Heart left ventricle (tissue), 16 donors: ENCODE results near the gene SH3BP4. TPM values are rescaled to one million over a fixed set of nuclear protein-coding genes. Genes with fewer than 3 reads are reported as not detected.

Experiments used
- ATAC-seq, 4 donors: fragments of 200-7000 bp; cut with Tn5 transposase; one replicate each; pipeline ENCODE4 v1.9.1; 2020 to 2022; ENCODE audit warnings: moderate library complexity in 4 of 4, mild to moderate bottlenecking in 3 of 4, moderate number of reproducible peaks in 1 of 4
- DNase-seq, 5 donors: peaks; one replicate each; pipeline ENCODE4 v3.0.0-alpha.2; 2020
- H3K27ac ChIP-seq, 12 donors: fragments of 200-600 bp; sonication (generic) in 4 of 12; one replicate each; pipeline versions ENCODE4 v1.5.0 to v1.8.0; 2016 to 2022; ENCODE audit warnings: mild to moderate bottlenecking in 2 of 12
- H3K27me3 ChIP-seq, 9 donors: fragments of 200-600 bp; sonication (generic) in 2 of 9; one replicate each; pipeline versions ENCODE4 v1.5.1 to v1.8.0; 2016 to 2022; ENCODE audit warnings: mild to moderate bottlenecking in 3 of 9
- H3K36me3 ChIP-seq, 9 donors: fragments of 200-600 bp; sonication (generic) in 2 of 9; one replicate each; pipeline versions ENCODE4 v1.5.0 to v1.8.0; 2018 to 2022; ENCODE audit warnings: mild to moderate bottlenecking in 2 of 9
- H3K4me1 ChIP-seq, 12 donors: fragments of 200-600 bp; sonication (generic) in 4 of 12; one replicate each; pipeline versions ENCODE4 v1.5.0 to v1.8.0; 2016 to 2022; ENCODE audit warnings: mild to moderate bottlenecking in 3 of 12
- H3K4me3 ChIP-seq, 12 donors: fragments of 200-600 bp; sonication (generic) in 4 of 12; one replicate each; pipeline versions ENCODE4 v1.5.0 to v1.8.0; 2017 to 2022; ENCODE audit warnings: mild to moderate bottlenecking in 9 of 12, moderate library complexity in 4 of 12
- H3K9me3 ChIP-seq, 12 donors: fragments of 200-600 bp; sonication (generic) in 4 of 12; one replicate each; pipeline versions ENCODE4 v1.5.0 to v1.8.0; 2016 to 2022; ENCODE audit warnings: mild to moderate bottlenecking in 1 of 12
- POLR2A ChIP-seq, 2 donors: fragments of 450-650 bp; IDR thresholded peaks; one replicate each; pipeline ENCODE4 v1.6.1; 2017; ENCODE audit warnings: antibody characterized with exemption in 2 of 2, mild to moderate bottlenecking in 2 of 2, moderate library complexity in 2 of 2
- WGBS, 4 donors: extraction: QIAGEN DNeasy Blood & Tissue Kit in 2 of 4; methylation state at CpG; one replicate each; pipeline versions ENCODE4 v1.1.5 to v1.1.7; 2013 to 2018; 5-methylcytosine and 5-hydroxymethylcytosine counted together
- intact Hi-C, 10 donors: fragments of 100-400 bp; cut with DNase I; formaldehyde crosslinking; loops; one replicate each; pipeline versions ENCODE4 v1.11.1 to v1.14.2; 2022
- polyA plus RNA-seq, 2 donors: library from polyadenylated mRNA; stranded (reverse); fragments of 200-250 nt; gene quantifications; one replicate each; pipeline ENCODE4 v1.2.3, GENCODE V29; 2013
- total RNA-seq, 9 donors: library from RNA; depleted of rRNA in 2 of 9; stranded (reverse); fragments of >200 nt in 2 of 9; fragmentation: NEBNext Ultra II Directional in 3 of 9; extraction: Animal tissue kit (Norgen Biotek cat#: 25700) in 3 of 9; gene quantifications; one replicate each; pipeline versions ENCODE4 v1.1.0 to v1.2.4, GENCODE V29; 2016 to 2023
- TF ChIP-seq, protein P1 (sequence below), 12 donors: fragments of 200-600 bp; sonication (generic) in 4 of 12; IDR thresholded peaks; one replicate each; pipeline versions ENCODE4 v1.5.0 to v1.8.0; 2018 to 2022; ENCODE audit warnings: antibody characterized with exemption in 12 of 12, mild to moderate bottlenecking in 5 of 12
- donor health status: ischemic (EF 13 %, LVEDD 7.1; RV severe dilation, severe dysfunction).
- donor health status: healthy with polysubstance abuse.
- donor health status: DM: no; HTN: yes; CAD: no.
- donor health status: DM: no; HTN: no; CAD: no.
- donor health status: ischemic (EF 25% LVEDD 6.9; RV normal size, moderate dysfunction).
- donor health status: ischemic (EF 25% LVEDD 5.7; RV mildly dilated, moderate dysfunction).
- donor health status: healthy.
- donor health status: DM: yes; HTN: yes; CAD: no.
- donor health status: ischemic (EF 35%, LVEDD 5.7; RV mildly dilated, moderate dysfunction).
- donor health status: nonischemic (EF 11% LVEDD 7.7; RV severe dilation, severe dysfunction).
- donor health status: DM: yes; HTN: yes; CAD: no.
- donor health status: PGD.
- donor health status: ischemic (EF 29% LVEDD 5.4; RV normal size, mild dysfunction).
- donor health status: nonischemic (EF 23%, LVEDD 6.1; RV moderate dilation, normal function).

Gene SH3BP4
- total and polyA plus RNA-seq, 11 donors, result 5.4 to 33.5 (median 12.4) TPM

GRCh38 chr2:235008584-235009044, 56.8 kb downstream of the SH3BP4 start:
- intact Hi-C loops, result loop anchor here in 6 of 10 donors (5.0 to 10.0 kb wide), 5 partner anchors 86 to 456 kb away; no protein-coding TSS in a partner anchor
- Histone ChIP-seq H3K4me1 (peaks cover 0 to 54% (median 17%) of the 10 kb centered on the region in 12 donors), H3K4me3 (no peak overlapping the region), H3K9me3 (no peaks in the 10 kb centered on the region), H3K27ac (no peak overlapping the region), H3K36me3 (no peaks in the 10 kb centered on the region), H3K27me3 (no peaks in the 10 kb centered on the region)
- ATAC-seq (no peak), DNase-seq (no peak)
- 85 to 90% (median 88%) methylated on average over 6 of the region's 6 CpGs for WGBS, 4 donors
- TF ChIP-seq, protein P1, sequence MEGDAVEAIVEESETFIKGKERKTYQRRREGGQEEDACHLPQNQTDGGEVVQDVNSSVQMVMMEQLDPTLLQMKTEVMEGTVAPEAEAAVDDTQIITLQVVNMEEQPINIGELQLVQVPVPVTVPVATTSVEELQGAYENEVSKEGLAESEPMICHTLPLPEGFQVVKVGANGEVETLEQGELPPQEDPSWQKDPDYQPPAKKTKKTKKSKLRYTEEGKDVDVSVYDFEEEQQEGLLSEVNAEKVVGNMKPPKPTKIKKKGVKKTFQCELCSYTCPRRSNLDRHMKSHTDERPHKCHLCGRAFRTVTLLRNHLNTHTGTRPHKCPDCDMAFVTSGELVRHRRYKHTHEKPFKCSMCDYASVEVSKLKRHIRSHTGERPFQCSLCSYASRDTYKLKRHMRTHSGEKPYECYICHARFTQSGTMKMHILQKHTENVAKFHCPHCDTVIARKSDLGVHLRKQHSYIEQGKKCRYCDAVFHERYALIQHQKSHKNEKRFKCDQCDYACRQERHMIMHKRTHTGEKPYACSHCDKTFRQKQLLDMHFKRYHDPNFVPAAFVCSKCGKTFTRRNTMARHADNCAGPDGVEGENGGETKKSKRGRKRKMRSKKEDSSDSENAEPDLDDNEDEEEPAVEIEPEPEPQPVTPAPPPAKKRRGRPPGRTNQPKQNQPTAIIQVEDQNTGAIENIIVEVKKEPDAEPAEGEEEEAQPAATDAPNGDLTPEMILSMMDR (IDR thresholded peaks at IDR 0.05), result no peak
- no peak for TF ChIP-seq POLR2A (IDR thresholded peaks at IDR 0.05)

DNA sequence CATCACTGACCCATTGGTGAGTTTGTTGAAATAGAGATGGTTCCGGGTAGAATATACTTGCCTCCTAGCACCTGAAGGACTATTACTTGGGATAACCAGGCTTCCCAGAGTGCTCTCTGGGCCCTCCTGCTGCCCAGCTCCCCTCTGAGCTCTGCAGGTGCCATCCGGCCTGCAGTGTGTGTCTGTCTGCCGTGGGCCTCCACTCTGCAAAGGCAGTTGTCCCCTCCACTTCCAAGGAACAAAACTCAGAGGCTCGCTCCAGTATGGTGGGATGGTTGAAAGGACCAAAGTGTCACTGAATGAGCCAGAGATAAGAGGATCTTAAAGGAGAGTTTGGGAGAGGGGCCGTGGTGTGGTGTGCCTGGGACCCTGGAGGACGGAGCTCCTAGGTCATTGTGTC, 57.3 kb downstream of the SH3BP4 start:
- Histone ChIP-seq H3K36me3 (no peaks in the 10 kb centered on the region), H3K9me3 (no peaks in the 10 kb centered on the region), H3K4me3 (no peak overlapping the region), H3K27ac (no peak overlapping the region), H3K4me1 (peaks cover 0 to 54% (median 17%) of the 10 kb centered on the region in 12 donors), H3K27me3 (no peaks in the 10 kb centered on the region)
- 93 to 98% (median 97%) methylated on average over 6 of the region's 6 CpGs for whole genome bisulfite sequencing, 4 donors
- no peak for TF ChIP-seq POLR2A (IDR thresholded peaks at IDR 0.05)
- intact Hi-C loops, result loop anchor here in 6 of 10 donors (5.0 to 10.0 kb wide), 5 partner anchors 86 to 457 kb away; no protein-coding TSS in a partner anchor
- DNase-seq, result no peak
- ATAC-seq, result no peak

DNA sequence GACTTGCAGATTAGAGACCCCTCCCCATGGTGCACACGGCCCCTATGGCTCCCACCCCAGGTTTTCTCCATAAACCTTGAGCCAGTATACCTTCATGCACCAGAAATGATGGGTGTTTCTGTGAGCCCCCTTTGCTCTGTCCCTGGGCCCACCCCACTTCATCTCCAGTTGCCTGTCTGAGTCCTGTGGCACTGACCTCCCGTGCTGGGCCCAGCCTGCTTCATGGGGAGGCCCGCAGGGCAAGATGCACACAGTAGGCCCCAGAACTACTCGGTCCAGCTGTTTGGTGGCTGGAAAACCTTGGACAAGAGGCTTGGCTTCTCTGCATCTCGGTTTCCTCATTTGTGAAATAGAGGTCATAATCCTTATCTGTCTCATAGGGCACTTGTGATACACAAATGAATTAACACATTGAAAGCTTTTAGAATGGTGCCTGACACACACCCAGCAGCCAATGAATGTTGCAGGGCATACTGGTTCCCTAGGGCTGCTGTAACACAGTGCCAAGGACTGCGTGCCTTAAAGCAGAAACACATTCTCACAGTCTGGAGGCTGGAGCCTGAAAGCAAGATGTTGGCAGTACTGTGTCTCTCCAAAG, 58.4 kb downstream of the SH3BP4 start:
- Histone ChIP-seq H3K4me1 (peaks cover 0 to 52% (median 15%) of the 10 kb centered on the region in 12 donors), H3K4me3 (no peak overlapping the region)
- ATAC-seq, result no peak

DNA sequence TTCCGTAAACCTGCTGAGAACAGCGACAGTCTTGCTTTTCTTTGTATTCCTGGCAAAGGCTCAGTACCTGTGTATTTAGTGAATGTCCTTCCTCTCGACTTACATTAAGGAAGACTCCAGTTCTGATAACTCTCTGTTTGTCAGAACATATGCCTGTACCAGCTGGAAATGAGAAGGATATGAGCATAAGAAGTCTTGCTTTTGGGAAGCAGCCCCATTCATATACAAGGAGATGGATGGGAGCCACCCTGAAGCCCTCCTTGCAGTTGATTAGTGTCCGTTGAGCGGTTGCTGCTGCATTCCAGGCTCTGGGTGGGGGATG, 59.8 kb downstream of the SH3BP4 start:
- WGBS, 4 donors, result 67 to 88% (median 73%) methylated on average over 5 of the region's 5 CpGs
- Histone ChIP-seq H3K27ac (no peak overlapping the region), H3K4me3 (no peak overlapping the region), H3K9me3 (peaks cover 0 to 13% (median 0%) of the 10 kb centered on the region in 12 donors), H3K36me3 (no peaks in the 10 kb centered on the region), H3K4me1 (peaks cover 0 to 38% (median 6%) of the 10 kb centered on the region in 12 donors), H3K27me3 (no peaks in the 10 kb centered on the region)
- ATAC-seq (no peak), DNase-seq (no peak)
- TF ChIP-seq, protein P1 (IDR thresholded peaks at IDR 0.05), result no peak
- no peak for TF ChIP-seq POLR2A (IDR thresholded peaks at IDR 0.05)
- intact Hi-C loops, result loop anchor here in 1 of 10 donors (5.0 kb wide), 1 partner anchor 76 kb away; no protein-coding TSS in a partner anchor

More for the DNA sequence above, 58.4 kb downstream of the SH3BP4 start:
- Histone ChIP-seq H3K27ac (no peak overlapping the region), H3K9me3 (peaks cover 0 to 6% (median 0%) of the 10 kb centered on the region in 12 donors), H3K36me3 (no peaks in the 10 kb centered on the region), H3K27me3 (no peaks in the 10 kb centered on the region)
- TF ChIP-seq, protein P1 (IDR thresholded peaks at IDR 0.05), result no peak
- no peak for TF ChIP-seq POLR2A (IDR thresholded peaks at IDR 0.05)
- no peak for DNase-seq
- 74 to 86% (median 82%) methylated on average over 6 of the region's 6 CpGs for WGBS, 4 donors
- intact Hi-C loops, result loop anchor here in 1 of 10 donors (5.0 kb wide), 1 partner anchor 77 kb away; no protein-coding TSS in a partner anchor
